Stomach smooth muscle (tissue), 2 donors: ENCODE data around the gene CDH4.

Source experiments
- H3K27ac ChIP-seq: one replicate; pipeline ENCODE4 v1.7.0; 2013; ENCODE audit warnings: mild to moderate bottlenecking, low read length, inconsistent platforms
- H3K27me3 ChIP-seq, 2 donors: one replicate each; pipeline ENCODE4 v1.7.0; 2013; ENCODE audit warnings: low read length in 2 of 2; ENCODE audit not compliant: insufficient read depth in 2 of 2, control insufficient read depth in 1 of 2
- H3K36me3 ChIP-seq, 2 donors: one replicate each; pipeline ENCODE4 v1.7.0; 2013; ENCODE audit warnings: low read length in 2 of 2; ENCODE audit not compliant: control insufficient read depth in 2 of 2, insufficient read depth in 2 of 2
- H3K4me1 ChIP-seq: one replicate; pipeline ENCODE4 v1.7.0; 2013; ENCODE audit warnings: low read length; ENCODE audit not compliant: control insufficient read depth, insufficient read depth
- H3K4me3 ChIP-seq, 2 donors: one replicate each; pipeline ENCODE4 v1.7.0; 2013; ENCODE audit warnings: low read length in 2 of 2
- H3K9ac ChIP-seq, 2 donors: one replicate each; pipeline ENCODE4 v1.7.0; 2013; ENCODE audit warnings: low read length in 2 of 2, mild to moderate bottlenecking in 1 of 2
- H3K9me3 ChIP-seq, 2 donors: one replicate each; pipeline ENCODE4 v1.7.0; 2013; ENCODE audit warnings: low read length in 2 of 2; ENCODE audit not compliant: control insufficient read depth in 2 of 2
- donor health status: healthy.
- donor health status: Pancreatic carcinoma.

CDH4 gene

DNA sequence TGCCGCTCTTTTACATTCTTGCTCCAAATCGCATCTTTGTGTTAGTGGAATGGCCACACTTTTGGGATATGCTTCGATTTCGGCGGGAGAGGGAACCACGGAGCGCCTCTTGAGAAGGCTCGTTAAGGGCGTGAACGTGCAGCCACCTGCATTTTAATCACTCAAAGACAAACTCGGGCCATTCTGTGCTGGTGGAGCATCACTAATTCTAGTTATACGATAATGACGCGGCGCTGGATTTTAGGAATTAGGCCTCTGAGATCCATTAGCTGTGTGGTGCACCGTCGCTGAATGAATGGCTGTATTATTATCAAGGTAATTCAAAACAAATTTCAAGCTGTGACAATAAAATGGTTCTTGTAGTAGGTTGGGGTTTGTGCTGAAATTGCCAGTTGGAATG lies 305.6 kb downstream of the CDH4 start:
- no peaks in the 10 kb centered on the region for H3K36me3 ChIP-seq
- no peak overlapping the region for H3K9ac ChIP-seq
- H3K4me3 ChIP-seq: no peak overlapping the region
- H3K9me3 ChIP-seq: peaks cover 0 to 4% of the 10 kb centered on the region in 2 donors
- peaks cover 2 to 3% of the 10 kb centered on the region in 2 donors for H3K27me3 ChIP-seq
- no peak overlapping the region for H3K27ac ChIP-seq
- H3K4me1 ChIP-seq: no peaks in the 10 kb centered on the region

GRCh38 chr20:61558726-61559125 lies 306.7 kb downstream of the CDH4 start:
- Histone ChIP-seq H3K4me1 (no peaks in the 10 kb centered on the region), H3K9me3 (no peaks in the 10 kb centered on the region), H3K4me3 (no peak overlapping the region), H3K36me3 (no peaks in the 10 kb centered on the region), H3K27me3 (peaks cover 3 to 6% of the 10 kb centered on the region in 2 donors), H3K27ac (no peak overlapping the region), H3K9ac (no peak overlapping the region)

GRCh38 chr20:61559706-61560315 lies 307.8 kb downstream of the CDH4 start:
- Histone ChIP-seq H3K27me3 (peaks cover 3 to 10% of the 10 kb centered on the region in 2 donors), H3K9ac (no peak overlapping the region), H3K27ac (no peak overlapping the region), H3K4me3 (no peak overlapping the region), H3K9me3 (no peaks in the 10 kb centered on the region), H3K4me1 (no peaks in the 10 kb centered on the region), H3K36me3 (no peaks in the 10 kb centered on the region)

DNA sequence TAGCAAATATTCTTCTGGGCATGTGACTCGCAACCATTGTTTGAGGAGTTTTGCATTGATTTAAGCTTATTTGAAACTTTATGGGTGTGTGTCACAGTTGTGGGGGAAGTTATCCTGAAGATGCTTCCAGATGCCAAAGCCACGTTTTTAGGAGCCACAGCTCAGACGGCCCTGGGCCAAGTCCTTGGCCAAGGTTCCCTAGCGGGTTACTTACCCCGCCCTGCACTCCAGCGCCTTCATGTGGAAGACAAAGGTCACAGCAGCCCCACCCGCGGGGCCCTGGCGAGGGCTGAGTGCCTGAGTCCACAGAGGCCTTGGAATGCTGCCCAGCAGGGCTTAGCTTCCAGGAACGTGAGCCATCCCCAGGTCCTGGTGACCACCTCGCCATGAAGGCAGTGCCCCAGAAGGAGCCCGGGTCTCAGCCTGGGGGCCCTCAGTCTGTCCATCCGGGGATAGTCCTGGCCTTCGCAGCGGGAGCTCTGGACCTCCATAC lies 308.3 kb downstream of the CDH4 start:
- Histone ChIP-seq H3K27me3 (peaks cover 3 to 9% of the 10 kb centered on the region in 2 donors), H3K4me1 (no peaks in the 10 kb centered on the region), H3K36me3 (no peaks in the 10 kb centered on the region), H3K27ac (no peak overlapping the region), H3K9ac (no peak overlapping the region), H3K9me3 (no peaks in the 10 kb centered on the region), H3K4me3 (no peak overlapping the region)

DNA sequence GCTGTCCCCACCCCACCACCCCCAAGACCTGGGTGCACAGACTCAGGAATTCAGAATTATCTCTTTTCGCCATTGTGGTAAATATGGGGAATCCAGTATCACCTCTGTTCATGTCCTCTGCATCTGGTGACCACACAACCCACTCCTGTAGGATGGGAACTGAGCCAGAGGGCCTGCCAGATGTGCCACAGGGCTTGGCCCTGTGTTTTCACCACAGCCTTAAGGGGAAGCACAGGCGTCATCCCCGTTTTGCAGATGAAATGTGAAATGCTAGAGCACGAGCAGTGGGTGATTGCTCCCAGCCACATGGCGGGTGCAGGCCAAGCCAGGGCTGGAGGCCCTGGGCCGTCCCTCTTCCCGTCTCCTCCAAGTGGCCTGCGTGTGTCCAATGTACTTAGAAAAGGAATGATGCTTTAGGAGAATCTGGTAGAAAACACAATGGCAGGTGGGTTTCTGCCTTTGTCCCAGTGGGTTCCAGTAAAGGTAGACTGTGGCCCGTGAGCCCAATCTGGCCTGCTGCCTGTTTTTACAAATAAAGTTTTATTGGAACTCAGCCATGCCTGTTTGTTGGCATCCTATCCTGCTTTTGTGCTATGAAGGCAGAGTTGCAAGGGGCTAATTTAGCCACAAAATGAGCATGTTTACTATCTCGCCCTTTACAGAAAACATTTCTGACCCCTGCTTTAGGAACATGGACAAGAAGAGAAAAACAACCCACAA lies 309.2 kb downstream of the CDH4 start:
- H3K9ac ChIP-seq: no peak overlapping the region
- H3K4me3 ChIP-seq: no peak overlapping the region
- H3K27me3 ChIP-seq: peaks cover 3 to 9% of the 10 kb centered on the region in 2 donors
- no peaks in the 10 kb centered on the region for H3K9me3 ChIP-seq
- no peaks in the 10 kb centered on the region for H3K36me3 ChIP-seq
- H3K4me1 ChIP-seq: no peaks in the 10 kb centered on the region
- H3K27ac ChIP-seq: no peak overlapping the region

DNA sequence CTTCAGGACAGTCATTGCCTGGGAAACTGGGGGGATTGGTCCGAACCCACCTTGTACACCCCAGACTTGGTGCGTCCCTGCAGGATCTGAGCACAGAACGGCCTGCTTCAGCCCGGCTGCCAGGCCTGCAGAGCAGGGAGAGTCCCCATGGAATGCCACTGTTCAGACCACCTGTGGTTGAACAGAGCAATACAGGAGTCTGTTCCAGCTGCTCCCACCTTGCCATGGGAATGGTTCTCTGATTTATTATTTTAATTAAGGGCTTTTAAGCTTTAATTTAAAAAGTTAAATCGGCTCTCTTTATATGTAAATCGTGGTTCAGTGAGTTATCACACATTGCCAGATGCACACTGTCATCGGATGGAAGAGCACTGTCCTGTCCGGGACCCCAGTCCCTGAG lies 310.4 kb downstream of the CDH4 start:
- no peaks in the 10 kb centered on the region for H3K9me3 ChIP-seq
- no peaks in the 10 kb centered on the region for H3K36me3 ChIP-seq
- H3K4me3 ChIP-seq: no peak overlapping the region
- H3K4me1 ChIP-seq: no peaks in the 10 kb centered on the region
- no peak overlapping the region for H3K9ac ChIP-seq
- H3K27me3 ChIP-seq: peaks cover 3 to 9% of the 10 kb centered on the region in 2 donors
- H3K27ac ChIP-seq: no peak overlapping the region

- no peaks in the 10 kb centered on the region for H3K36me3 ChIP-seq
- H3K27me3 ChIP-seq: peaks cover 3 to 9% of the 10 kb centered on the region in 2 donors
- no peak overlapping the region for H3K4me3 ChIP-seq
- H3K9ac ChIP-seq: no peak overlapping the region
- H3K27ac ChIP-seq: no peak overlapping the region
- no peaks in the 10 kb centered on the region for H3K4me1 ChIP-seq
- no peaks in the 10 kb centered on the region for H3K9me3 ChIP-seq
Observed at GRCh38 chr20:61562897-61563504, 310.9 kb downstream of the CDH4 start.

- Histone ChIP-seq H3K27me3 (peaks cover 0 to 9% of the 10 kb centered on the region in 2 donors), H3K27ac (no peak overlapping the region), H3K4me1 (no peaks in the 10 kb centered on the region), H3K9ac (no peak overlapping the region), H3K36me3 (no peaks in the 10 kb centered on the region), H3K4me3 (no peak overlapping the region), H3K9me3 (peaks cover 0 to 4% of the 10 kb centered on the region in 2 donors)
Observed at GRCh38 chr20:61564628-61565027, 312.6 kb downstream of the CDH4 start.

GRCh38 chr20:61565791-61566190 lies 313.7 kb downstream of the CDH4 start:
- H3K4me3 ChIP-seq: no peak overlapping the region
- no peak overlapping the region for H3K27ac ChIP-seq
- no peak overlapping the region for H3K9ac ChIP-seq
- H3K27me3 ChIP-seq: peaks cover 0 to 10% of the 10 kb centered on the region in 2 donors
- H3K4me1 ChIP-seq: no peaks in the 10 kb centered on the region
- peaks cover 0 to 4% of the 10 kb centered on the region in 2 donors for H3K9me3 ChIP-seq
- no peaks in the 10 kb centered on the region for H3K36me3 ChIP-seq

DNA sequence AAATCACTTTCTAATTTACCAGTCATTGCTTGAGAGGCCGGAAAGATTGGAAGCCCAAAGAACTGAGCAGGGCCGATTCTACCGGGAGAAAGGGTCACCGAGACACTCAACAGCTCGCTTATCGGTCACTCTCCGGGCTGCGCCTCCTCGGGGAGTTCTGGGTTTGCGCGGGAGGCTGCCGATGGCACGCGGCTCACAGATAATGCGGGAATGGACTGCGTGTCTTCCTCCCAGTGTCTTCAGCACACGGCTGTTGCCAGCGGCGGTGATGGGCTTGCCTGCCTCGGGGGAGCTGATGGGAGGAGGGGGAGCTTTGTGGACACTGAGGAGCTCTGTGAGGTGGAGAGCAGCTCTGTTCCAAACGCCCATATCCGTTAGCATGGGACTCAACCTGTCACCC lies 314.6 kb downstream of the CDH4 start:
- Histone ChIP-seq H3K9me3 (peaks cover 0 to 4% of the 10 kb centered on the region in 2 donors), H3K4me3 (no peak overlapping the region), H3K27ac (no peak overlapping the region), H3K9ac (no peak overlapping the region), H3K4me1 (no peaks in the 10 kb centered on the region), H3K36me3 (no peaks in the 10 kb centered on the region), H3K27me3 (peaks cover 0 to 12% of the 10 kb centered on the region in 2 donors)
